IMR-90 (cell line): ENCODE results near the gene WARS2. TPM values are rescaled to one million over a fixed set of nuclear protein-coding genes. Genes with fewer than 3 reads are reported as not detected.

Source experiments
- ATAC-seq: fragments of 200-7000 bp; cut with Tn5 transposase; 2 replicates; pipeline ENCODE4 v1.9.1; 2020; ENCODE audit warnings: low read depth, mild to moderate bottlenecking, moderate library complexity
- BruUV-seq: library from RNA; stranded (reverse); fragments of 400-500 nt; replicated peaks from 2 replicates; lab custom pipeline; 2021; lab: Mats Ljungman, UMichigan
- CTCF ChIA-PET: fragments of 300-600 bp; formaldehyde crosslinking; extraction: SDS; loops from one replicate; lab custom pipeline; 2021; ENCODE audit warnings: antibody characterized with exemption; lab: Yijun Ruan, JAX
- POLR2A ChIA-PET: fragments of 300-600 bp; sonication (Branson Sonifier 250); formaldehyde crosslinking; loops from one replicate; lab custom pipeline; 2022; ENCODE audit warnings: antibody characterized with exemption; ENCODE audit not compliant: unreplicated experiment; lab: Charles Lee
- DNase-seq: peaks from one replicate; pipeline ENCODE4 v3.0.0; 2013
- H2AFZ ChIP-seq: replicated peaks from 2 replicates; pipeline ENCODE3; 2013; ENCODE audit warnings: low read length, mild to moderate bottlenecking; ENCODE audit not compliant: poor library complexity
- H2AK5ac ChIP-seq: 2 replicates; pipeline ENCODE4 v1.6.1; 2013; ENCODE audit warnings: low read depth, low read length, inconsistent platforms
- H2AK9ac ChIP-seq: replicated peaks from 2 replicates; pipeline ENCODE3; 2013; ENCODE audit warnings: mild to moderate bottlenecking, low read depth, low read length, moderate library complexity; ENCODE audit not compliant: poor library complexity
- H2BK120ac ChIP-seq: 2 replicates; pipeline ENCODE4 v1.6.1; 2013; ENCODE audit warnings: low read depth, low read length, inconsistent platforms
- H2BK15ac ChIP-seq: 3 replicates; pipeline ENCODE4 v1.6.1; 2013; ENCODE audit warnings: low read depth, low read length, inconsistent platforms
- H2BK20ac ChIP-seq: 2 replicates; pipeline ENCODE4 v1.6.1; 2013; ENCODE audit warnings: low read depth, mild to moderate bottlenecking, inconsistent platforms, low read length, moderate library complexity
- H2BK5ac ChIP-seq: 2 replicates; pipeline ENCODE4 v1.6.1; 2013; ENCODE audit warnings: mild to moderate bottlenecking, low read depth, low read length, inconsistent platforms; ENCODE audit not compliant: poor library complexity, severe bottlenecking
- H3K14ac ChIP-seq: replicated peaks from 2 replicates; pipeline ENCODE4 v1.6.1; 2013; ENCODE audit warnings: low read depth, low read length, inconsistent platforms
- H3K18ac ChIP-seq: 2 replicates; pipeline ENCODE4 v1.6.1; 2013; ENCODE audit warnings: low read depth, low read length, control low read depth
- H3K23ac ChIP-seq: 2 replicates; pipeline ENCODE4 v1.6.1; 2013; ENCODE audit warnings: low read depth, low read length, inconsistent platforms
- H3K27ac ChIP-seq: 2 replicates; pipeline ENCODE4 v1.5.1; 2013; ENCODE audit warnings: mild to moderate bottlenecking, control low read depth, low read length; ENCODE audit not compliant: insufficient read depth
- H3K27me3 ChIP-seq: 2 replicates; pipeline ENCODE4 v1.6.1; 2013; ENCODE audit warnings: low read length; ENCODE audit not compliant: control insufficient read depth, insufficient read depth
- H3K36me3 ChIP-seq: 2 replicates; pipeline ENCODE4 v1.6.1; 2013; ENCODE audit warnings: low read length, mixed read lengths; ENCODE audit not compliant: control insufficient read depth, insufficient read depth
- H3K4ac ChIP-seq: 2 replicates; pipeline ENCODE4 v1.6.1; 2013; ENCODE audit warnings: low read depth, low read length, inconsistent platforms
- H3K4me1 ChIP-seq: 2 replicates; pipeline ENCODE4 v1.6.1; 2013; ENCODE audit warnings: low read length, mixed read lengths; ENCODE audit not compliant: control insufficient read depth, insufficient read depth
- H3K4me2 ChIP-seq: 2 replicates; pipeline ENCODE4 v1.6.1; 2013; ENCODE audit warnings: low read depth, mild to moderate bottlenecking, control low read depth, low read length, moderate library complexity
- H3K4me3 ChIP-seq: 2 replicates; pipeline ENCODE4 v1.5.1; 2013; ENCODE audit warnings: low read depth, mild to moderate bottlenecking, control low read depth, low read length, moderate library complexity; ENCODE audit not compliant: insufficient read depth
- H3K56ac ChIP-seq: 2 replicates; pipeline ENCODE4 v1.6.1; 2013; ENCODE audit warnings: low read length, inconsistent platforms; ENCODE audit not compliant: insufficient read depth; ENCODE audit errors: extremely low read depth
- H3K79me1 ChIP-seq, 2 experiments: 2 replicates each; pipeline ENCODE4 v1.6.1; 2013; ENCODE audit warnings: low read length in 2 of 2, inconsistent platforms in 1 of 2, low read depth in 1 of 2
- H3K9ac ChIP-seq: 2 replicates; pipeline ENCODE4 v1.6.1; 2013; ENCODE audit warnings: low read depth, low read length, control low read depth
- H3K9me1 ChIP-seq: 2 replicates; pipeline ENCODE4 v1.6.1; 2013; ENCODE audit warnings: low read length, inconsistent platforms; ENCODE audit not compliant: insufficient read depth
- H3K9me3 ChIP-seq: 2 replicates; pipeline ENCODE4 v1.6.1; 2013; ENCODE audit warnings: low read length; ENCODE audit not compliant: control insufficient read depth, insufficient read depth
- H4K20me1 ChIP-seq: 2 replicates; pipeline ENCODE4 v1.6.1; 2013; ENCODE audit warnings: low read length, inconsistent platforms; ENCODE audit not compliant: insufficient read depth
- H4K5ac ChIP-seq: 2 replicates; pipeline ENCODE4 v1.6.1; 2013; ENCODE audit warnings: mild to moderate bottlenecking, low read depth, low read length, control low read depth
- H4K8ac ChIP-seq, 2 experiments: 2 replicates each; pipeline ENCODE4 v1.6.1; 2013; ENCODE audit warnings: low read depth in 2 of 2, low read length in 2 of 2, control low read depth in 1 of 2, inconsistent platforms in 1 of 2
- H4K91ac ChIP-seq: 2 replicates; pipeline ENCODE4 v1.6.1; 2013; ENCODE audit warnings: low read depth, low read length, inconsistent platforms; ENCODE audit not compliant: insufficient read depth
- POLR2A ChIP-seq: IDR thresholded peaks from 2 replicates; pipeline ENCODE4 v1.6.1; 2012; ENCODE audit warnings: mild to moderate bottlenecking, low read depth, low read length
- RAD21 ChIP-seq: IDR thresholded peaks from 2 replicates; pipeline ENCODE4 v1.6.1; 2012; ENCODE audit warnings: low read length, improper control_type of control experiment
- RCOR1 ChIP-seq: IDR thresholded peaks from 2 replicates; pipeline ENCODE4 v1.6.1; 2012; ENCODE audit warnings: mild to moderate bottlenecking, low read length, improper control_type of control experiment; ENCODE audit not compliant: insufficient replicate concordance
- SMC3 ChIP-seq: fragments of 150-350 bp; IDR thresholded peaks from 2 replicates; pipeline ENCODE4 v1.6.1; 2016; ENCODE audit warnings: low read depth, mild to moderate bottlenecking, antibody characterized with exemption, low read length, moderate library complexity
- USF2 ChIP-seq: fragments of 150-350 bp; IDR thresholded peaks from 2 replicates; pipeline ENCODE4 v1.6.1; 2017; ENCODE audit warnings: mild to moderate bottlenecking, antibody characterized with exemption, low read length, low read depth
- WGBS, 2 experiments: methylation state at CpG; one replicate each; pipeline versions ENCODE4 v1.1.5 to v1.1.7; 2013; ENCODE audit warnings: missing lambda C conversion rate in 2 of 2; ENCODE audit not compliant: insufficient read length in 1 of 2; ENCODE audit errors: extremely low coverage in 2 of 2; 5-methylcytosine and 5-hydroxymethylcytosine counted together
- dilution Hi-C: fragments of 300-500 bp; cut with HindIII; formaldehyde crosslinking; loops from one replicate; pipeline ENCODE4 v1.14.3; 2018; ENCODE audit warnings: low sequenced_read_pairs; ENCODE audit not compliant: unreplicated experiment
- in situ Hi-C: fragments of 300-500 bp; cut with MboI; formaldehyde crosslinking; loops from 3 replicates; pipeline ENCODE4 v1.14.3; 2019; ENCODE audit warnings: low sequenced_read_pairs, inconsistent platforms, mixed read lengths
- intact Hi-C: fragments of 100-400 bp; cut with micrococcal nuclease; formaldehyde crosslinking; loops from 2 replicates; pipeline ENCODE4 v1.10.0; 2022
- polyA plus RNA-seq, 3 experiments: library from polyadenylated mRNA; depleted of rRNA; stranded (reverse); fragments of >200 nt; gene quantifications; 2 replicates each; pipeline ENCODE4 v1.2.3, GENCODE V29; 2012; ENCODE audit warnings: low replicate concordance in 1 of 3
- total RNA-seq: library from RNA; depleted of rRNA; stranded (reverse); fragments of >200 nt; gene quantifications from 2 replicates; pipeline ENCODE4 v1.2.3, GENCODE V29; 2012

Gene WARS2
- total and polyA plus RNA-seq, 2 of the 4 experiments (the other 2 are of a cell fraction): 5.7 to 20.3 TPM

DNA sequence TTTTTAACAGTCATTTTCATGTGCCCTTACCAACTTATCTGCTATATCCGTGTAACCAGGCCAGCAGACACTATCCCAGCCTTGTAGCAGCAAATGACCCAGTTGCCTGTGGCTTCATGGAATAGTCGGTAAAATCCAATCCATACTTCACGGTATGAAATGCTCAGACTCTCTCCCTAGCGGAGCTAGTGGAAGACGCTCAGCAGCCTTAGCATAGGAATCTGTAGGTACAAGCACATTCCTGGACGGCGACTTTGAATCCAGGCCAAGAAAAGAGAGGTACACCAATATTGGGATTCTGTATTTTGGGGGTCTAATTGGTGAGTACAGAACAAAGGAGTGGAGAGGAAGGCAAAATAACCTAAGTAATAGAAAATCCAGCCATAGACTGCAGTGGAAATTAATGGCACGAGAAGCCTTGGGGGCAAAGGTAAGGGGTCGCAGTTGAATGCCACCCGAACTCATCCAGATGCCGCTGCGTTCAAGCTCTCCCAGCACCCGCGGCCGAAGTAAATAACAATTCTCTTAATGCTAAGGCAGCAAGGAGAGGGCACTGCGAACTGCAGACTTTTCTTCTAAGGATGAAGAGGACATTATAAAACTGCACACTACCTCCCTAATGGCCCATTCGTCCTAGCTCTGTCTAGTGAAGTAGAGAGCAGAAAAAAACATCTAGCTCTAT is 134.6 kb downstream of the WARS2 start:
- H3K9me3 ChIP-seq: peaks cover 20% of the 10 kb centered on the region
- no peak overlapping the region for H3K18ac ChIP-seq
- no peaks in the 10 kb centered on the region for H3K9me1 ChIP-seq
- no peaks in the 10 kb centered on the region for H3K36me3 ChIP-seq
- intact Hi-C loops: loop anchor here (10.0 kb wide), 1 partner anchor 129 kb away; no protein-coding TSS in a partner anchor
- H3K79me1 ChIP-seq: no peaks in the 10 kb centered on the region
- ATAC-seq (no peak), DNase-seq (no peak)
- in situ Hi-C loops: no loop called here
- no peaks in the 10 kb centered on the region; the same call in 1 of the 2 replicates for H3K4me1 ChIP-seq
- no peak overlapping the region for H2BK20ac ChIP-seq
- H2BK15ac ChIP-seq: no peak overlapping the region
- H3K56ac ChIP-seq: no peak overlapping the region
- H3K4ac ChIP-seq: no peak overlapping the region
- H4K91ac ChIP-seq: no peak overlapping the region
- H2AK9ac ChIP-seq: no peak overlapping the region
- H3K27me3 ChIP-seq: peaks cover 84% of the 10 kb centered on the region
- no peak overlapping the region for H3K23ac ChIP-seq
- dilution Hi-C loops: no loop called here
- H4K8ac ChIP-seq: no peak overlapping the region
- no peaks in the 10 kb centered on the region for H4K20me1 ChIP-seq
- H2BK5ac ChIP-seq: no peak overlapping the region
- H4K5ac ChIP-seq: no peak overlapping the region
- no peak overlapping the region for H3K9ac ChIP-seq
- H3K4me2 ChIP-seq: no peak overlapping the region
- ChIA-PET CTCF (no interaction called here), POLR2A (no interaction called here)
- no peak overlapping the region for H3K27ac ChIP-seq
- H3K4me3 ChIP-seq: no peak overlapping the region
- no CpG with 5 or more reads among the region's 17 CpGs for WGBS, 2 experiments
- no peak overlapping the region for H2BK120ac ChIP-seq
- no peak overlapping the region for H3K14ac ChIP-seq
- no peak overlapping the region for H2AFZ ChIP-seq
- no peak overlapping the region for H2AK5ac ChIP-seq
- BruUV-seq: no TSS peak
- TF ChIP-seq RCOR1 (no peak), POLR2A (no peak), SMC3 (no peak), USF2 (no peak), RAD21 (no peak)
